Upper lobe of left lung (tissue), 6 donors: ENCODE measurements around the gene CACHD1. TPM values are rescaled to one million over a fixed set of nuclear protein-coding genes. Genes with fewer than 3 reads are reported as not detected.

Experiments used
- ATAC-seq, 2 donors: fragments of 200-7000 bp; cut with Tn5 transposase; one replicate each; pipeline ENCODE4 v1.9.1; 2022; ENCODE audit warnings: mild to moderate bottlenecking in 2 of 2, moderate library complexity in 2 of 2; ENCODE audit not compliant: low FRiP score in 2 of 2
- DNase-seq, 2 donors: peaks; one replicate each; pipeline ENCODE4 v3.0.0-alpha.2; 2019 to 2020
- H3K27ac ChIP-seq, 4 donors: fragments of 200-600 bp; sonication (generic); one replicate each; pipeline ENCODE4 v1.5.1; 2016 to 2019
- H3K27me3 ChIP-seq, 4 donors: fragments of 200-600 bp; sonication (generic); one replicate each; pipeline ENCODE4 v1.5.1; 2017 to 2019
- H3K36me3 ChIP-seq, 4 donors: fragments of 200-600 bp; sonication (generic); one replicate each; pipeline ENCODE4 v1.5.1; 2016 to 2019
- H3K4me1 ChIP-seq, 4 donors: fragments of 200-600 bp; sonication (generic); one replicate each; pipeline ENCODE4 v1.5.1; 2018 to 2019
- H3K4me3 ChIP-seq, 4 donors: fragments of 200-600 bp; sonication (generic); one replicate each; pipeline ENCODE4 v1.5.1; 2017 to 2019; ENCODE audit warnings: mild to moderate bottlenecking in 2 of 4, moderate library complexity in 1 of 4
- H3K9me3 ChIP-seq, 4 donors: fragments of 200-600 bp; sonication (generic); one replicate each; pipeline ENCODE4 v1.5.1; 2018 to 2019
- CTCF ChIP-seq, 6 experiments: fragments of 450-650 bp in 4 of 6; fragments of 200-600 bp in 2 of 6; sonication (generic) in 2 of 6; IDR thresholded peaks; one replicate each; pipeline ENCODE4 v1.5.1; 2016 to 2019; ENCODE audit warnings: antibody characterized with exemption in 6 of 6
- EP300 ChIP-seq, 4 donors: sonication (generic); formaldehyde crosslinking; IDR thresholded peaks; one replicate each; pipeline ENCODE4 v1.5.1; 2017; ENCODE audit warnings: antibody characterized with exemption in 4 of 4, control low read depth in 2 of 4
- POLR2A ChIP-seq, 4 donors: fragments of 450-650 bp; IDR thresholded peaks; one replicate each; pipeline ENCODE4 v1.5.1; 2016 to 2017; ENCODE audit warnings: antibody characterized with exemption in 4 of 4, mild to moderate bottlenecking in 2 of 4
- POLR2AphosphoS5 ChIP-seq, 2 donors: sonication (generic); formaldehyde crosslinking; IDR thresholded peaks; one replicate each; pipeline ENCODE4 v1.5.1; 2017; ENCODE audit warnings: antibody characterized with exemption in 2 of 2
- WGBS, 2 donors: methylation state at CpG; one replicate each; pipeline ENCODE4 v1.1.5; 2017 to 2018; 5-methylcytosine and 5-hydroxymethylcytosine counted together
- total RNA-seq, 6 donors: library from RNA; depleted of rRNA in 4 of 6; stranded (reverse); fragments of >200 nt in 4 of 6; gene quantifications; one replicate each; pipeline versions ENCODE4 v1.1.0 to v1.2.1, GENCODE V29; 2016 to 2021
- donor health status: DM: no; HTN: no; CAD: no; lungs with moderate emphysema.
- donor health status: DM: no; HTN: yes; CAD: no; lungs with severe emphysema.

CACHD1 gene
- total RNA-seq, 6 donors from 2014 or later = 7.3 to 26.3 (median 22.9) TPM

GRCh38 chr1:64483731-64484414 lies 13.9 kb downstream of the CACHD1 start:
- no peak overlapping the region for H3K4me3 ChIP-seq
- WGBS, 2 donors = 91 to 94% methylated on average over 7 of the region's 7 CpGs
- no peaks in the 10 kb centered on the region for H3K27me3 ChIP-seq
- H3K36me3 ChIP-seq = no peaks in the 10 kb centered on the region
- no peaks in the 10 kb centered on the region for H3K9me3 ChIP-seq
- peaks cover 0 to 24% (median 16%) of the 10 kb centered on the region in 4 donors for H3K4me1 ChIP-seq
- ATAC-seq (no peak), DNase-seq (no peak)
- no peak overlapping the region for H3K27ac ChIP-seq
- TF ChIP-seq EP300 (IDR thresholded peaks at IDR 0.05) (no peak), POLR2A (IDR thresholded peaks at IDR 0.05) (no peak), CTCF (IDR thresholded peaks at IDR 0.05) (no peak), POLR2AphosphoS5 (IDR thresholded peaks at IDR 0.05) (no peak)

GRCh38 chr1:64484651-64485050 lies 14.7 kb downstream of the CACHD1 start:
- 58 to 71% methylated on average over 3 of the region's 3 CpGs for whole genome bisulfite sequencing, 2 donors
- H3K27ac ChIP-seq = no peak overlapping the region
- H3K9me3 ChIP-seq = no peaks in the 10 kb centered on the region
- TF ChIP-seq POLR2AphosphoS5 (IDR thresholded peaks at IDR 0.05) = no peak
- TF ChIP-seq CTCF (IDR thresholded peaks at IDR 0.05) = no peak
- TF ChIP-seq EP300 (IDR thresholded peaks at IDR 0.05) = no peak
- no peak for TF ChIP-seq POLR2A (IDR thresholded peaks at IDR 0.05)
- H3K36me3 ChIP-seq = no peaks in the 10 kb centered on the region
- ATAC-seq (no peak), DNase-seq (no peak)
- no peak overlapping the region for H3K4me3 ChIP-seq
- H3K27me3 ChIP-seq = no peaks in the 10 kb centered on the region
- peaks cover 0 to 24% (median 16%) of the 10 kb centered on the region in 4 donors for H3K4me1 ChIP-seq

- Histone ChIP-seq H3K4me1 (peaks cover 0 to 19% (median 15%) of the 10 kb centered on the region in 4 donors), H3K27ac (no peak overlapping the region), H3K9me3 (no peaks in the 10 kb centered on the region), H3K27me3 (no peaks in the 10 kb centered on the region), H3K4me3 (no peak overlapping the region), H3K36me3 (no peaks in the 10 kb centered on the region)
- DNase-seq = no peak
- ATAC-seq = no peak
- TF ChIP-seq CTCF (IDR thresholded peaks at IDR 0.05) (no peak), POLR2AphosphoS5 (IDR thresholded peaks at IDR 0.05) (no peak), EP300 (IDR thresholded peaks at IDR 0.05) (no peak), POLR2A (IDR thresholded peaks at IDR 0.05) (no peak)
- WGBS, 2 donors = 82 to 89% methylated on average over 7 of the region's 7 CpGs
These were observed 16.3 kb downstream of the CACHD1 start for GRCh38 chr1:64486193-64486592.

GRCh38 chr1:64487061-64487460 lies 17.1 kb downstream of the CACHD1 start:
- no peaks in the 10 kb centered on the region for H3K9me3 ChIP-seq
- H3K36me3 ChIP-seq = no peaks in the 10 kb centered on the region
- H3K27ac ChIP-seq = no peak overlapping the region
- TF ChIP-seq CTCF (IDR thresholded peaks at IDR 0.05) (no peak), POLR2AphosphoS5 (IDR thresholded peaks at IDR 0.05) (no peak), EP300 (IDR thresholded peaks at IDR 0.05) (no peak), POLR2A (IDR thresholded peaks at IDR 0.05) (no peak)
- ATAC-seq = no peak
- no peaks in the 10 kb centered on the region for H3K27me3 ChIP-seq
- DNase-seq = no peak
- peaks cover 0 to 11% (median 8%) of the 10 kb centered on the region in 4 donors for H3K4me1 ChIP-seq
- 93 to 94% methylated on average over 1 of the region's 1 CpG for WGBS, 2 donors
- H3K4me3 ChIP-seq = no peak overlapping the region

GRCh38 chr1:64488862-64489261 lies 18.9 kb downstream of the CACHD1 start:
- no peak overlapping the region for H3K4me3 ChIP-seq
- H3K36me3 ChIP-seq = no peaks in the 10 kb centered on the region
- no peaks in the 10 kb centered on the region for H3K9me3 ChIP-seq
- ATAC-seq (no peak), DNase-seq (no peak)
- H3K4me1 ChIP-seq = peaks cover 0 to 3% (median 0%) of the 10 kb centered on the region in 4 donors
- TF ChIP-seq CTCF (IDR thresholded peaks at IDR 0.05) = no peak
- TF ChIP-seq POLR2A (IDR thresholded peaks at IDR 0.05) = no peak
- TF ChIP-seq POLR2AphosphoS5 (IDR thresholded peaks at IDR 0.05) = no peak
- TF ChIP-seq EP300 (IDR thresholded peaks at IDR 0.05) = no peak
- H3K27ac ChIP-seq = no peak overlapping the region
- no peaks in the 10 kb centered on the region for H3K27me3 ChIP-seq
- 85 to 91% methylated on average over 2 of the region's 2 CpGs for WGBS, 2 donors
